HFFc6 (cell line): ENCODE data around the gene RPP30. TPM values are rescaled to one million over a fixed set of nuclear protein-coding genes. Genes with fewer than 3 reads are reported as not detected.

ENCODE experiments used
- DNase-seq: peaks from one replicate; pipeline ENCODE4 v3.0.0-alpha.2; 2018
- H3K27ac Mint-ChIP-seq: 2 replicates; pipeline ENCODE4 v1.8.0; 2020; ENCODE audit warnings: mild to moderate bottlenecking, mixed read lengths
- H3K27me3 Mint-ChIP-seq: 2 replicates; pipeline ENCODE4 v1.8.0; 2021; ENCODE audit warnings: mild to moderate bottlenecking, moderate library complexity, mixed read lengths; ENCODE audit not compliant: insufficient read depth
- H3K36me3 Mint-ChIP-seq: 2 replicates; pipeline ENCODE4 v1.8.0; 2021; ENCODE audit warnings: low read depth, mixed read lengths
- H3K4me1 Mint-ChIP-seq: 2 replicates; pipeline ENCODE4 v1.8.0; 2020; ENCODE audit warnings: low read depth, mixed read lengths
- H3K4me3 Mint-ChIP-seq: 2 replicates; pipeline ENCODE4 v1.8.0; 2020; ENCODE audit warnings: mild to moderate bottlenecking, moderate library complexity, mixed read lengths
- H3K9me3 Mint-ChIP-seq: 2 replicates; pipeline ENCODE4 v1.8.0; 2020; ENCODE audit warnings: mild to moderate bottlenecking, mixed read lengths
- CTCF ChIP-seq: fragments of 200-600 bp; sonication (generic); IDR thresholded peaks from 2 replicates; pipeline ENCODE4 v1.5.0; 2021; ENCODE audit warnings: antibody characterized with exemption, mild to moderate bottlenecking
- total RNA-seq, 6 experiments: library from RNA; stranded (reverse); fragmentation: NEBNext Ultra II Directional; extraction: Animal tissue kit (Norgen Biotek cat#: 25700); gene quantifications; 2 replicates in 1 of 6; 3 replicates in 5 of 6; pipeline ENCODE4 v1.2.3, GENCODE V29; 2021

RPP30 gene
- total RNA-seq, 6 experiments from 2014 or later, result 31.2 to 48.3 (median 42.4) TPM

GRCh38 chr10:90917968-90918318 is 46.2 kb downstream of the RPP30 start:
- no peak for TF ChIP-seq CTCF
- Mint-ChIP-seq H3K9me3 (no peaks in the 10 kb centered on the region), H3K4me3 (no peak overlapping the region), H3K27me3 (no peaks in the 10 kb centered on the region), H3K27ac (no peak overlapping the region), H3K36me3 (peaks cover 29% of the 10 kb centered on the region), H3K4me1 (peaks cover 80% of the 10 kb centered on the region)
- no peak for DNase-seq

GRCh38 chr10:90919683-90920574 is 48.2 kb downstream of the RPP30 start:
- Mint-ChIP-seq H3K27me3 (no peaks in the 10 kb centered on the region), H3K9me3 (no peaks in the 10 kb centered on the region), H3K36me3 (peaks cover 23% of the 10 kb centered on the region), H3K27ac (peak overlapping the region; percentile 74), H3K4me1 (peaks cover 77% of the 10 kb centered on the region), H3K4me3 (peak overlapping the region; percentile 65)
- TF ChIP-seq CTCF, result no peak
- no peak for DNase-seq

- Mint-ChIP-seq H3K27me3 (no peaks in the 10 kb centered on the region), H3K27ac (peak within 1 kb of the TSS; percentile 74), H3K9me3 (no peaks in the 10 kb centered on the region), H3K4me3 (peak within 1 kb of the TSS; percentile 65), H3K4me1 (peaks cover 73% of the 10 kb centered on the region), H3K36me3 (peaks cover 22% of the 10 kb centered on the region)
- TF ChIP-seq CTCF, result no peak
- peak; percentile 86 for DNase-seq
Measured at GRCh38 chr10:90920986-90921666, 49.4 kb downstream of the RPP30 start, which contains the start of gene ANKRD1. Gene ANKRD1 (minus strand): TSS chr10:90921087. CDS start chr10:90921027, 60 bp downstream.

GRCh38 chr10:90921906-90922305 is 50.1 kb downstream of the RPP30 start:
- Mint-ChIP-seq H3K36me3 (peaks cover 18% of the 10 kb centered on the region), H3K4me3 (no peak overlapping the region), H3K27me3 (no peaks in the 10 kb centered on the region), H3K9me3 (no peaks in the 10 kb centered on the region), H3K27ac (peak overlapping the region; percentile 74), H3K4me1 (peaks cover 68% of the 10 kb centered on the region)
- no peak for DNase-seq
- no peak for TF ChIP-seq CTCF

- Mint-ChIP-seq H3K27ac (no peak overlapping the region), H3K27me3 (no peaks in the 10 kb centered on the region), H3K9me3 (no peaks in the 10 kb centered on the region), H3K36me3 (peaks cover 11% of the 10 kb centered on the region), H3K4me1 (peaks cover 66% of the 10 kb centered on the region), H3K4me3 (no peak overlapping the region)
- no peak for DNase-seq
- TF ChIP-seq CTCF, result no peak
Measured at GRCh38 chr10:90923111-90923731, 51.4 kb downstream of the RPP30 start.
